Left cardiac atrium (tissue), 4 donors: Measurements from ENCODE around the gene MUC2. TPM values are rescaled to one million over a fixed set of nuclear protein-coding genes. Genes with fewer than 3 reads are reported as not detected.

Source experiments
- ATAC-seq, 2 donors: fragments of 200-7000 bp; cut with Tn5 transposase; one replicate each; pipeline ENCODE4 v1.9.1; 2020; ENCODE audit warnings: mild to moderate bottlenecking in 2 of 2, moderate library complexity in 2 of 2
- DNase-seq: peaks from one replicate; pipeline ENCODE4 v3.0.0-alpha.2; 2020
- intact Hi-C, 2 donors: fragments of 100-400 bp; cut with DNase I; formaldehyde crosslinking; loops; one replicate each; pipeline versions ENCODE4 v1.14.1 to v1.15.1; 2022 to 2023
- total RNA-seq, 2 donors: library from RNA; stranded (reverse); fragmentation: NEBNext Ultra II Directional; extraction: Animal tissue kit (Norgen Biotek cat#: 25700); gene quantifications; one replicate each; pipeline ENCODE4 v1.2.1, GENCODE V29; 2021
- donor health status: DM: no; HTN: yes; CAD: no.
- donor health status: DM: no; HTN: yes; CAD: no; lungs with severe emphysema.
- donor health status: DM: yes; HTN: yes; CAD: no.
- donor health status: Dilated cardiomyopathy.

MUC2 gene
- total RNA-seq, 2 donors from 2014 or later, result 0.26 TPM; not detected in 1

- intact Hi-C loops, result no loop called here
- no peak for ATAC-seq
- peak; percentile 19 for DNase-seq
These were observed 7.1 kb downstream of the MUC2 start for GRCh38 chr11:1081601-1082311.

DNA sequence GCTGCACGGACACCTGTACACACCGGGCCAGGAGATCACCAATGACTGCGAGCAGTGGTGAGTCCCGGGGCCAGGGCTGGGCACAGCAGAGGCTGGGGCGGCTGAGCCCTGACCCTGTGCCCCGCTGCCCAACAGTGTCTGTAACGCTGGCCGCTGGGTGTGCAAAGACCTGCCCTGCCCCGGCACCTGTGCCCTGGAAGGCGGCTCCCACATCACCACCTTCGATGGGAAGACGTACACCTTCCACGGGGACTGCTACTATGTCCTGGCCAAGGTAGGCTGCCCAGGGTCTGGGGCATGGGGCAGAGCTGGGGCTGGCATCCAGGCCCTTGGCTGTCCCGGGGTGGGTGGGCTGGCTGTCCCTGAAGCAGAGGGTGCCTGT, 7.7 kb downstream of the MUC2 start:
- DNase-seq (peak; percentile 10), ATAC-seq (no peak)
- intact Hi-C loops, result no loop called here

DNA sequence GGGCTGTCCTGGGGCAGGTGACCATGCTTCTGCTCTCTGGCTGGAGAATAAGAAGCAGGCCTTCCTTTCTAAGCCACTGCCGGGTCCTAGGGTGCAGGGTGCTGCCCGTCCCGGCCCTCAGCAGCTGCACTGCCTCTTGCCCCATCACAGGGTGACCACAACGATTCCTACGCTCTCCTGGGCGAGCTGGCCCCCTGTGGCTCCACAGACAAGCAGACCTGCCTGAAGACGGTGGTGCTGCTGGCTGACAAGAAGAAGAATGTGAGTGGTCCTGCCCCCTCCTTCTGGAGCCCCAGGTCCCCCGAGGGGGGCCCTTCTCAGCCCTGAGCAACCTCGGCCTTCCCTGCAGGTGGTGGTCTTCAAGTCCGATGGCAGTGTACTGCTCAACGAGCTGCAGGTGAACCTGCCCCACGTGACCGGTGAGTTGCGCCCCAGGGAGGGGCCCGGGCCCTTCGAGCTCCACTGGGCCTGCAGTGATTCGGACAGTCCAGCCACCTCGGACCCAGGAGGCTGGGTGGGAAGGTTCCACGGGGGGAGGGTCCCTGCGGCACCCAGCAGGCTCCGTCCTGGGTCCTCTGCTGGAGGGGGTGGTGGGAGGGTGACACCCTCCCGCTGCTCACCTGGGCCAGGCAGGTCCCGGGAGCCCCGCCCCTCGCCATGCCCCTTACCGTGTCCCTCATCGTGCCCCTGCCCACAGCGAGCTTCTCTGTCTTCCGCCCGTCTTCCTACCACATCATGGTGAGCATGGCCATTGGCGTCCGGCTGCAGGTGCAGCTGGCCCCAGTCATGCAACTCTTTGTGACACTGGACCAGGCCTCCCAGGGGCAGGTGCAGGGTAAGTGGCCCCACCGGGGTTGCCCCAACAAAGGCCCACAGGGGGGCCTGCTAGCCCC, 8.3 kb downstream of the MUC2 start:
- intact Hi-C loops, result no loop called here
- DNase-seq (peak; percentile 13), ATAC-seq (no peak)

DNA sequence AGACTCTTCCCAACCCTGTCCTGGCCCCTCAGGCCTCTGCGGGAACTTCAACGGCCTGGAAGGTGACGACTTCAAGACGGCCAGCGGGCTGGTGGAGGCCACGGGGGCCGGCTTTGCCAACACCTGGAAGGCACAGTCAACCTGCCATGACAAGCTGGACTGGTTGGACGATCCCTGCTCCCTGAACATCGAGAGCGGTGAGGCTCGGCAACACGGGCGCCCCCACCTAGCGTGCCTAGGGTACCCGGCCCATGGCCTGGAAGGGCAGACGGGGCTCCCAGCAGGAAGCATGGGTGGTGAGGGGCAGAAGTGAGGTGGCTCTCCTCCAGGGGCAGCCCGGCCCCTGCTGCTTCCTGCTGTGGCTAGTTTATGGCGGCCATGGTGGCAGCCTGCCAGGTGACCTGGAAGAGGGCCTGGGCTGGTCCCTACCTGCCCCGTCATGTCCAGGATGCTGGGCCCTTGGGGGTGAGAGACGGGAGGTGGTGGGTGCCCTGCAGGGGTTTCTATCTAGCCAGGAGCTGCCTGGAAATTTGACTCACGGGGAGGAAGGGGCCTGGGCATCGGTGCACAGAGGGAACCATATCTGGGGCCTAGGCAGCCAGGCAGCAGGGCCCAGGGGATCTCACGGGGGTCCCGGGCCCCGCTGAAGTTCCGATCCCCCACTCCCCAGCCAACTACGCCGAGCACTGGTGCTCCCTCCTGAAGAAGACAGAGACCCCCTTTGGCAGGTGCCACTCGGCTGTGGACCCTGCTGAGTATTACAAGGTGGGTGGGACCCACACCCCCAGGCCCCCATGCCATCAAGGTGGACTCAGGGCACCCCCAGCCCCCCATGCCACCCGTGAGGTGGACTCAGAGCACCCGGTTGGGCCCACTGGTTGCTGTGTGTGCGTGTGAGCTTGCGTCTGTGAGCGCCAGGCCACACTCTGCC, 9.2 kb downstream of the MUC2 start:
- no peak for ATAC-seq
- intact Hi-C loops, result no loop called here
- peak; percentile 20 for DNase-seq

DNA sequence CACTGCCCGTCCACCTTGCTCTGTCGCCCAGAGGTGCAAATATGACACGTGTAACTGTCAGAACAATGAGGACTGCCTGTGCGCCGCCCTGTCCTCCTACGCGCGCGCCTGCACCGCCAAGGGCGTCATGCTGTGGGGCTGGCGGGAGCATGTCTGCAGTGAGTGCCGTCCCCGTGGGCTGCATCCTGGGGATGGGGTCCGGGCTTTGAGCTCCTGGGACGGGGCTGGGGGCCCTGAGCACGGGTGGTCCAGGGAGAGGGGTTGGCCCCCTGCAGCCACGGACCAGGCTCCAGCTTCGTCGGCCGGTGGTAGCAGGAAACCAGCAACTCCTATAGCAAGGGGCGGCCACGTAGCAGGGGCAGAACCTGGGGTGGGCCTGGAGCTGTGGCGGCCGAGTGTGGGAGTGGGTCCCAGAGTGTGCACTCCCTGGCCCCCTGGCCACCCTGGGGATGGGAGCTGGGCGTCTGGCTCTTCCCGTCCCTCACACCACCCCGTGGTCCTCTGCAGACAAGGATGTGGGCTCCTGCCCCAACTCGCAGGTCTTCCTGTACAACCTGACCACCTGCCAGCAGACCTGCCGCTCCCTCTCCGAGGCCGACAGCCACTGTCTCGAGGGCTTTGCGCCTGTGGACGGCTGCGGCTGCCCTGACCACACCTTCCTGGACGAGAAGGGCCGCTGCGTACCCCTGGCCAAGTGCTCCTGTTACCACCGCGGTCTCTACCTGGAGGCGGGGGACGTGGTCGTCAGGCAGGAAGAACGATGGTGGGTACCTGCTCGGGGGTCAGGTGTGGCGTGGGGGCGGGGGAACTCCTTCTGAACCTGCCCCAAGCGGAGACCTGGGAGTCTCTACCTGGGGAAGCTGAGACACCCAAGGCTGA, 10.1 kb downstream of the MUC2 start:
- peak; percentile 14 for DNase-seq
- no peak for ATAC-seq
- intact Hi-C loops, result no loop called here

GRCh38 chr11:1085440-1086170, 10.9 kb downstream of the MUC2 start:
- intact Hi-C loops, result no loop called here
- DNase-seq (peak; percentile 16), ATAC-seq (no peak)

DNA sequence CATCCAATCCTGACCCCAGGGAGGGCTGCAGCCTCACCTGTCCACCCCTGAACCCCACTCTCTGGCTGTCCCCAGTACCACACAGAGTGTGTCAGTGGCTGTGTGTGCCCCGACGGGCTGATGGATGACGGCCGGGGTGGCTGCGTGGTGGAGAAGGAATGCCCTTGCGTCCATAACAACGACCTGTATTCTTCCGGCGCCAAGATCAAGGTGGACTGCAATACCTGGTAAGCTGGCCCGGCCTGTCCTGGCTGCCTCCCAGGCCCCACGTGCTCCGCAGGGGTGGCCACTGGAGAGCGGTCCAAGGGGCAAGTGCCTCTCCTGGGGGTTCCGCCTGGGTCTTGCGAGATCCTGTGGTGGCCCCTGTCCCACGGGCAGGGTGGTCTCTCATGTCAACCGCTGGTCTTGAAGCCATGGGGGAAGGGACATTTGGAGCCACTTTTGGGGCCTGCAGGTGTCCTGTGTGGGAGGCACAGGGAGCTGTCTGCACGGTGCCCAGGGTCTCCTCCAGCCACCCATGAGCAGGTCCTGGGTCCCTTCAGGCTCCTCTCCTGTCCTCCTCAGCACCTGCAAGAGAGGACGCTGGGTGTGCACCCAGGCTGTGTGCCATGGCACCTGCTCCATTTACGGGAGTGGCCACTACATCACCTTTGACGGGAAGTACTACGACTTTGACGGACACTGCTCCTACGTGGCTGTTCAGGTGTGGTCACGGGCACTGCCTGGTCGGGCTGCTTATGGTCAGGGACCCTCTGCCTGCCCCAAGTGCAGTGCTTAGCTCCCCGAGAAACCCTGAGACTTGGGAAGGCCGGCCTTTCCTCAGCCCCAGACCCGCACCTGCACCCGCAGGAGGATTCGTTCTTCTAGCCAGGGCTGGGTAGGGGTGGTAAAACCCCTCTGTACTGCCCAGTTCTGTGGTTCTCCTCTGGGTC, 11.8 kb downstream of the MUC2 start:
- ATAC-seq, result no peak

GRCh38 chr11:1087279-1087960, 12.7 kb downstream of the MUC2 start:
- DNase-seq (peak; percentile 19), ATAC-seq (no peak)
- intact Hi-C loops, result no loop called here

More for the DNA sequence above, 11.8 kb downstream of the MUC2 start:
- intact Hi-C loops, result no loop called here
- peak; percentile 14 for DNase-seq

DNA sequence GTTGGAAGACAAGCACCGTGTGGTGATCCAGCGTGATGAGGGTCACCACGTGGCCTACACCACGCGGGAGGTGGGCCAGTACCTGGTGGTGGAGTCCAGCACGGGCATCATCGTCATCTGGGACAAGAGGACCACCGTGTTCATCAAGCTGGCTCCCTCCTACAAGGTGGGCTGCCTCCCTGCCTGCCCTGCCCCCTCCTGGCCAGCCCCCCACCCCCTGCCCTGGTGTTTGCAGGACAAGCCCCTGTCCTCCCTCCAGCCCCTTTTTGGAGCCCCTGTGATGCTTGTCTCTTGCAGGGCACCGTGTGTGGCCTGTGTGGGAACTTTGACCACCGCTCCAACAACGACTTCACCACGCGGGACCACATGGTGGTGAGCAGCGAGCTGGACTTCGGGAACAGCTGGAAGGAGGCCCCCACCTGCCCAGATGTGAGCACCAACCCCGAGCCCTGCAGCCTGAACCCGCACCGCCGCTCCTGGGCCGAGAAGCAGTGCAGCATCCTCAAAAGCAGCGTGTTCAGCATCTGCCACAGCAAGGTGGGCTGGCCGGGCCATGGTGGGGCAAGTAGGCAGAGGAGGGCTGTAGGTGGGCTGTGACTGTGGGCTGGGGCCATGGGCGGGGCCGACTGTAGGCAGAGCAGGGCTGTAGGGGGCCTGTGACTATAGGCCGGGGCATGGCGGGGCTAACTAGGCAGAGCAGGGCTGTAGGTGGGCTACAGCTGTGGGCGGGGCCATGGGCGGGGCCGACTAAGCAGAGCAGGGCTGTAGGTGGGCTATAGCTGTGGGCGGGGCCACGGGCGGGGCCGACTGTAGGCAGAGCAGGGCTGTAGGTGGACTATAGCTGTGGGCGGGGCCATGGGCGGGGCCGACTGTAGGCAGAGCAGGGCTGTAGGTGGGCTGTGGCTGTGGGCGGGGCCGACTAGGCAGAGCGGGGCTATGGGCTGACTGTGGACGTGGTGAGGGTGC, 13.6 kb downstream of the MUC2 start:
- ATAC-seq (no peak), DNase-seq (peak; percentile 10)
- intact Hi-C loops, result no loop called here

GRCh38 chr11:1088927-1089737, 14.5 kb downstream of the MUC2 start:
- DNase-seq (peak; percentile 11), ATAC-seq (no peak)

DNA sequence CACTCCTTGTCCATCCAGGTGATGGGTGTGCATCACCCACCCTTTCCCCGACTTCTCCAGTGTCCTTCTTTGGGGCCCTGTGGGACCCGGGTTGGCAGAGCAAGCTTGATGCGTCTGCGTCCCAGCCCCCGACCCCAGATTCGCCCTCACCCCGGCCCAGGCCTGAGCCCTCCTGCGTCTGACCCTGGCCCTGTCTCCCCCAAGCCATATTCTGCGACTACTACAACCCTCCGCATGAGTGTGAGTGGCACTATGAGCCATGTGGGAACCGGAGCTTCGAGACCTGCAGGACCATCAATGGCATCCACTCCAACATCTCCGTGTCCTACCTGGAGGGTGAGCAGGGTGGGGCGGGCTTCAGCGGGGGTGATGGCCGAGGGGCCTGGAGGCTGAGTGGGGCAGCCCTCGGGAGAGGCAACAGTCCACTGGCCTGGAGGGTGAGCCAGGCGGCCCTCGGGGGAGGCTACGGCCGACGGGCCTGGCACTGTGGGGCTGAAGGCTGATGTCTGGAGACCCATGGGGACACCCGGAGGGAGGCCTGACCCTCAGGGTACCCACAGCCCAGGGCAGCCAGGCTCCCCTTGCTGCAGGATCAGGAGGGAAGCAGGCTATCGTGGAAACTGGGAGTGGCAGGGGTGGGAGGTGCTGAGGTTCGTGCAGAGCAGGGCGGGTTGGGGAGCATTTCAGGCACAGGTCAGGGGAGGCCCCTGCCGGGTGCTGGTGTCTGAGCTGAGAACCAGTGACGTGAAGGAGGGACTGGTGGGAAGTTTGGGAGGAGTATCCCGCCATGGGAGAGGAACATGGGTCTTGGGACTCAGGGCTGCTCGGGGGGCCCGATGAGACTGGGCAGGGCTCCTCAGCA, 15.3 kb downstream of the MUC2 start:
- peak; percentile 18 for DNase-seq
- no peak for ATAC-seq
- intact Hi-C loops, result no loop called here

More at GRCh38 chr11:1088927-1089737, 14.5 kb downstream of the MUC2 start:
- intact Hi-C loops, result no loop called here

GRCh38 chr11:1090600-1091331, 16.1 kb downstream of the MUC2 start:
- DNase-seq, result peak; percentile 9
- no peak for ATAC-seq
- intact Hi-C loops, result no loop called here
